ENCODE data around the gene DLGAP1. TPM values are rescaled to one million over a fixed set of nuclear protein-coding genes. Genes with fewer than 3 reads are reported as not detected.

DLGAP1 gene
- total and polyA plus RNA-seq, 2 of the 8 experiments (the other 6 are each of a cell fraction or from before 2014, with no cell fraction given): 11.8 to 16.9 TPM

GRCh38 chr18:3790703-3791102 lies 664.4 kb downstream of the DLGAP1 start:
- Histone ChIP-seq H3K4me3 (ENCODE audit: extremely low read depth in 1 of 4, insufficient read depth in 2 of 4, low read depth in 3 of 4, low read length in 4 of 4) (no peak overlapping the region), H3K56ac (replicated peaks; ENCODE audit: insufficient read length, low read depth, low read length) (no peak overlapping the region), H2BK15ac (ENCODE audit: low read length) (no peak overlapping the region), H3K9me3 (ENCODE audit: insufficient read depth in 2 of 2, low read depth in 1 of 2, low read length in 1 of 2) (no peaks in the 10 kb centered on the region), H3K4me1 (replicated peaks in 1 of 4; ENCODE audit: control insufficient read depth in 3 of 4, insufficient read depth in 4 of 4, low read length in 3 of 4) (peaks cover 0 to 6% (median under 1%) of the 10 kb centered on the region in 4 experiments; a peak in 2 of 7 replicates), H4K5ac (ENCODE audit: insufficient read length, low read depth, low read length) (no peak overlapping the region), H3K27me3 (replicated peaks in 1 of 4; ENCODE audit: control insufficient read depth in 3 of 4, extremely low read depth in 1 of 4, insufficient read depth in 3 of 4, low read length in 3 of 4) (no peaks in the 10 kb centered on the region), H3K9ac (replicated peaks in 1 of 4; ENCODE audit: extremely low read depth in 1 of 4, low read depth in 3 of 4, low read length in 3 of 4) (no peak overlapping the region), H2AFZ (ENCODE audit: low read length) (no peak overlapping the region), H3K36me3 (ENCODE audit: control insufficient read depth in 2 of 4, insufficient read depth in 4 of 4, low read length in 3 of 4) (no peaks in the 10 kb centered on the region; a peak in 1 of 8 replicates), H2BK20ac (ENCODE audit: low read length) (no peak overlapping the region), H4K20me1 (replicated peaks in 1 of 2; ENCODE audit: control insufficient read depth in 1 of 2, insufficient read depth in 2 of 2, low read length in 2 of 2) (peaks cover 0 to 1% of the 10 kb centered on the region in 2 experiments), H4K8ac (ENCODE audit: extremely low read depth, insufficient read depth, low read length) (no peak overlapping the region), H3K18ac (ENCODE audit: extremely low read depth, low read length) (no peak overlapping the region), H2BK5ac (ENCODE audit: low read depth, low read length) (no peak overlapping the region), H3K79me2 (ENCODE audit: control insufficient read depth in 1 of 2, insufficient read depth in 2 of 2, low read length in 2 of 2) (no peaks in the 10 kb centered on the region), H3K23ac (ENCODE audit: insufficient read length) (no peak overlapping the region), H3K4me2 (ENCODE audit: insufficient read depth in 1 of 2, low read depth in 2 of 2, low read length in 2 of 2) (no peak overlapping the region), H2AK5ac (ENCODE audit: low read depth, low read length) (no peak overlapping the region), H3K79me1 (ENCODE audit: low read depth, low read length) (no peaks in the 10 kb centered on the region), H3K23me2 (ENCODE audit: low read depth, low read length) (no peaks in the 10 kb centered on the region), H3K27ac (ENCODE audit: low read depth, low read length) (no peak overlapping the region), H3K14ac (ENCODE audit: insufficient read length) (no peak overlapping the region), H4K91ac (replicated peaks; ENCODE audit: insufficient read length, low read length) (no peak overlapping the region), H2BK12ac (ENCODE audit: low read depth, low read length) (no peak overlapping the region), H2BK120ac (replicated peaks; ENCODE audit: low read depth, low read length) (no peak overlapping the region), H3K4ac (replicated peaks; ENCODE audit: insufficient read length, low read depth, low read length) (no peak overlapping the region)
- ChIA-PET POLR2A (ENCODE audit: partially characterized antibody) (no interaction called here), CTCF (ENCODE audit: partially characterized antibody) (interaction anchor here (0.5 to 6.0 kb wide), 3 partner anchors 12 to 18 kb away, joined by 3 to 43 read pairs (median 3); no protein-coding TSS in a partner anchor)
- DNase-seq (ENCODE audit: low read depth in 1 of 2, low spot score in 2 of 2) (no peak), FAIRE-seq (no peak)
- 92% methylated on average over 5 of the region's 5 CpGs; no CpG with 5 or more reads in 1 of the 2 experiments for WGBS, 2 experiments (ENCODE audit: extremely low coverage in 1 of 2, insufficient coverage in 1 of 2, insufficient read length in 1 of 2, insufficient replicate concordance in 2 of 2, low coverage in 1 of 2, low lambda C conversion rate in 2 of 2, missing lambda C conversion rate in 1 of 2)
- TF ChIP-seq GTF2F1 (IDR thresholded peaks at IDR 0.05; ENCODE audit: borderline replicate concordance, low read depth, low read length) (no peak), BACH1 (IDR thresholded peaks at IDR 0.05; ENCODE audit: low read length) (no peak), SP4 (IDR thresholded peaks at IDR 0.05; ENCODE audit: low read length) (no peak), PHF8 (conservative IDR thresholded peaks at IDR 0.05; ENCODE audit: low read depth, low read length) (no peak)
